ENCODE measurements around the gene ARID1B.

Gene ARID1B

GRCh38 chr6:157065366-157065765 is 288.2 kb downstream of the ARID1B start:
- ChIA-PET POLR2A (no interaction called here), CTCF (no interaction called here)
- no peak for TF ChIP-seq CTCF (IDR thresholded peaks at IDR 0.05; ENCODE audit: control extremely low read depth, extremely low read depth, low read depth, missing control alignments)
- no peak for DNase-seq (ENCODE audit: extremely low spot score)

GRCh38 chr6:157066781-157067491 is 289.8 kb downstream of the ARID1B start:
- DNase-seq (ENCODE audit: extremely low spot score), result no peak
- ChIA-PET POLR2A (no interaction called here), CTCF (no interaction called here)
- no peak for TF ChIP-seq CTCF (IDR thresholded peaks at IDR 0.05; ENCODE audit: control extremely low read depth, extremely low read depth, low read depth, missing control alignments)

- POLR2A ChIA-PET, result no interaction called here
- TF ChIP-seq CTCF (IDR thresholded peaks at IDR 0.05; ENCODE audit: control extremely low read depth, extremely low read depth, low read depth, missing control alignments), result no peak
- CTCF ChIA-PET, result interaction anchor here (2.1 to 2.4 kb wide), 2 partner anchors 11 to 21 kb away, joined by 11 to 12 read pairs; no protein-coding TSS in a partner anchor
- DNase-seq (ENCODE audit: extremely low spot score), result no peak
These were observed 290.3 kb downstream of the ARID1B start for GRCh38 chr6:157067507-157067906.

GRCh38 chr6:157068691-157069324 is 291.6 kb downstream of the ARID1B start:
- CTCF ChIA-PET, result interaction anchor here (0.7 to 2.8 kb wide), 5 partner anchors 10 to 41 kb away, joined by 3 to 12 read pairs (median 8); no protein-coding TSS in a partner anchor
- POLR2A ChIA-PET, result no interaction called here
- TF ChIP-seq CTCF (IDR thresholded peaks at IDR 0.05; ENCODE audit: control extremely low read depth, extremely low read depth, low read depth, missing control alignments), result no peak
- peak; percentile 70 for DNase-seq (ENCODE audit: extremely low spot score)

GRCh38 chr6:157069585-157069984 is 292.4 kb downstream of the ARID1B start:
- no peak for DNase-seq (ENCODE audit: extremely low spot score)
- CTCF ChIA-PET, result interaction anchor here (0.9 to 2.8 kb wide), 6 partner anchors 9 to 40 kb away, joined by 3 to 12 read pairs (median 6); no protein-coding TSS in a partner anchor

More at GRCh38 chr6:157069585-157069984, 292.4 kb downstream of the ARID1B start:
- POLR2A ChIA-PET, result no interaction called here
- TF ChIP-seq CTCF (IDR thresholded peaks at IDR 0.05; ENCODE audit: control extremely low read depth, extremely low read depth, low read depth, missing control alignments), result no peak

Data from GM10248 (cell line).